IPS-18c (cell line): Measurements from ENCODE around the gene PHACTR1.
"Not testable (repeated sequence)": the region's sequence is repeated elsewhere in the genome, so short reads cannot be mapped to it uniquely, and the experiment has no call there.

ENCODE experiments used
- H3K4me3 ChIP-seq: 2 replicates; pipeline ENCODE4 v1.7.0; 2013; ENCODE audit warnings: low read depth, mild to moderate bottlenecking, low read length, moderate library complexity; ENCODE audit not compliant: insufficient read depth
- H3K9me3 ChIP-seq: one replicate; pipeline ENCODE4 v1.6.1; 2013; ENCODE audit warnings: mild to moderate bottlenecking, low read length, moderate library complexity; ENCODE audit not compliant: control insufficient read depth, insufficient read depth

Gene PHACTR1

DNA sequence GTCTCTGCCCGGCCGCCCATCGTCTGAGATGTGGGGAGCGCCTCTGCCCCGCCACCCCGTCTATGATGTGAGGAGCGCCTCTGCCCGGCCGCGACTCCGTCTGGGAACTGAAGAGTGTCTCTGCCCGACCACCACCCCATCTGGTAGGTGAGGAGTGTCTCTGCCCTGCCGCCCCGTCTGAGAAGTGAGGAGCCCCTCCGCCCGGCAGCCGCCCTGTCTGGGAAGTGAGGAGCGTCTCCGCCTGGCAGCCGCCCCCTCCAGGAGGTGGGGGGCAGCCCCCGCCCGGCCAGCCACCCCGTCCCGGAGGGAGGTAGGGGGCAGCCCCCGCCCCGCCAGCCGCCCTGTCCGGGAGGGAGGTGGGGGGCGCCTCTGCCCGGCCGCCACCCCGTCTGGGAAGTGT lies 417.3 kb downstream of the PHACTR1 start:
- not testable (repeated sequence) for H3K4me3 ChIP-seq, H3K9me3 ChIP-seq

DNA sequence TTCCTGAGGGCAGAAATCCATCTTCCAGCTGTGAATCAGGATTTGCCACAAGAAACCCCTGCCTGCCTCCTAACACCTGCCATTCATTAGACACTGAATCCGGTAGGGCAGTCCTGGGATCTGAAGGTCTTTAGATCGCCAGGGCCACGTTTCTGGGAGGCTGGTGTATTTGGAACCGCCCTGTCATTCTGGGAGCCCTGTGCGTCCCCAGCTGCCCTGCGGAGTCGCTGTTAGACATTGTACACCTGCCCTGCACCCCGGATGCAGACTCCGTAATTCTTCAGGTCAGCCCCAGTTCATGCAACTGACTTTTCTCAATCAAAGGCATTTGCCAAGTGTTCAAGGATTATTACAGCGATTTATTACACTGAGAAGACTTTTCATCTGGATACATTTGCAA lies 418.6 kb downstream of the PHACTR1 start:
- Histone ChIP-seq H3K4me3 (no peak overlapping the region), H3K9me3 (no peaks in the 10 kb centered on the region)

DNA sequence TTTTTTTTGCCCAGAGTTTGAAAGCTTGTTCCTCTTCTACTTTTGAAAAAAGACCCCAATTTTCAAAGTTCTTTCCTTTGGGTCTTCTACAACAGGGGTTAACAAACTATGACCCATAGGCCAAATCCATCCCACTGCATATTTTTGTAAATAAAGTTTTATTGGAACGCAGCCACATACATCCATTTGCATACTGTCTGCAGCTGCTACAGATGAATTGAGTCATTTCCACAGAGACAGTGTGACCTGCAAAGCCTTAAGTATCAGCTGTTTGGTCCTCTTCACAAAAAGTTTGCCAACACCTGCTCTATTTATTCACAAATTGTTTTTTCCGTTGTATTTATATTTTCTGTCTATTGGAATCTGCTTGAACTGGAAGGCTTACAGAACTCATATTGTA lies 422.6 kb downstream of the PHACTR1 start:
- no peaks in the 10 kb centered on the region for H3K9me3 ChIP-seq
- H3K4me3 ChIP-seq, result no peak overlapping the region

DNA sequence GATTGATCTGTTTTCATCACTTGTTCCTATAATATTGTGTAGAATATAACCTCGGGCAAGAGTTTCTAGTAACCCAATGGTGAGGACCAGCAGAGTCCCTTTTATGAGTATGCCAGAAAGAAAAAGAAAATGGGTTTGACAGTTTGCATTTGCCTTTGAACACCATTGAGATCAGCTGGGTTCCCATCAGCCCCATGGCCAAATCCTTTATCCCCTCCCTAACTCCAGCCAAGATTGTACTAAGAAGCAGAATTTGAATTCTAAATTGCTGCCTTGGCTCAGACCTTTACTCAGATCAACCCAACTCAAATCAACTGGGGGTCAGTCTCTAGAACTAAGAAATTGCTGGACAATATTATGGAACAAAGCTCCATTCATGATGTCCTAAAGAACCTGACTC lies 424.4 kb downstream of the PHACTR1 start:
- H3K4me3 ChIP-seq, result no peak overlapping the region

DNA sequence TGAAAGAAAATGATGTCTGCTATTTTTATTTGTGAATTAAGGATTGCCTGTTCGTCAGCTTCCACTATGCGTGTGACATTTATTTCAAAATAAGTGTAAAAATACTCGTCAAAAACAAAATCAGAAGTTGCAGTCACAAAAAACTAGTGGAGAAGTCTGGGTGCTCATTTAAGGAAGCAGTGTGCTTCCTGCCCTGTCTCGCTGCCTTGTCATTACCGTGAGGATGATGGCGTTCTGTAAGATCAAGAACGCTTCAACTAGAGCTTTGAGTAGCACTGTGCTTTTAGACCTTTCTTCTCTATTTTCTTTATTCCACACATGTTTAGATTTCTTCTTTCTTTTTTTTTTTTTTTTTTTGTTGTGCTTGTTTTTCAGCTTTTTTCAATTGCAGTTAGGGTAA lies 424.8 kb downstream of the PHACTR1 start:
- Histone ChIP-seq H3K4me3 (no peak overlapping the region), H3K9me3 (no peaks in the 10 kb centered on the region)

More for the DNA sequence above, 424.4 kb downstream of the PHACTR1 start:
- H3K9me3 ChIP-seq, result no peaks in the 10 kb centered on the region

DNA sequence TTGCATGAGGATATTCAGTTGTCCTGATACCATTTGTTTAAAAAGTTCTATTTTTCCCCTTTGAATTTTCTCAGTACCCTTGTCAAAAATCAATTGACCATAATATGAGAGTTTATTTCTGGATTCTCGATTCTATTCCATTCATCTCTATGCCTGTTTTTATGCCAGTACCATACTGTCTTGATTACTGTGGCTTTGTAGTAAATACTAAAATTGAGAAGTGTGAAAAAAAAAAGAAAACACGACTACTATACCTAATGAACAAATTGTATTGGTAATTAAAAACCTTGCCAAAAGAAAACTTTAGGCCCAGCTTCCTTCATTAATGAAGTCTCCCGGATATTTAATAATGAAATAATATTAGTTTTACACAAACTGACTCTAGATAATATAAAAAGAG lies 426.0 kb downstream of the PHACTR1 start:
- no peak overlapping the region for H3K4me3 ChIP-seq
- H3K9me3 ChIP-seq, result no peaks in the 10 kb centered on the region

DNA sequence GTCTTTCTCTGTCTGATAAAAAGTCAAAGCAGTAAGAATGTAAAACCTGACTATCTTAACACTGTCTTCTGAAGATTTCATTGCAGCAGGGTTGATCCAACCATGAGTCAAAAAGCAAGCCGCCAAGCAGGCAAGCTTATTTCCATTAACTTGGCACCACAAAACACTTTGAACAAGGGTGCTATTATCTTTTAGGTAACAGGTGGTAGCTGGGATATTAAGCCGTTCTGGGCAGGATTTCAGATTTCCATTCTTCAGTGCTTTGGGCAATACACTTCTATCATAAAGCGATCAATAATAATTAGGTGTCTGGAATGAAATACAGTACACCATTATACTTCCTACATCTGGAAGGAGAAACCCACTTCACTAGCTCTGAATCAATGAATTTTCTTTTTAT lies 429.9 kb downstream of the PHACTR1 start:
- Histone ChIP-seq H3K4me3 (no peak overlapping the region), H3K9me3 (no peaks in the 10 kb centered on the region)

DNA sequence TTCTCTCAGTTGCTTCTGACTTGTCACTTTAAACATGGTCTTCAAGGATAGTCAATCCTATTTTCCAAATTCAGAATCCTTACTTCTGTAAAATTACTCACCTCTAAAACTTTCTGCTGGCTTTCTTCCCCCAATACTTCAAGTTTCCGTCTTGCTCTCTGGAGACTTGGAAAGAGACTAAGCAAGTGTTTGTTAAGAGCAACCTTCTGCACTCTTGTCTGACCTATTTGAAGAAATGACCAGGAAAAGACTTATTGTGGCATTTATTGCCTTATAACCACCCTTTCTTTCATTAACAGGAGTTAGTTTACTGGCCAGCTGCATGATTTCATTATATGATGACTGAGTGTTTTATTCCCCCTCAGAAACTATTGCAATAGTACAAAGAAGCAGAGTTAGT lies 430.8 kb downstream of the PHACTR1 start:
- Histone ChIP-seq H3K4me3 (no peak overlapping the region), H3K9me3 (no peaks in the 10 kb centered on the region)

DNA sequence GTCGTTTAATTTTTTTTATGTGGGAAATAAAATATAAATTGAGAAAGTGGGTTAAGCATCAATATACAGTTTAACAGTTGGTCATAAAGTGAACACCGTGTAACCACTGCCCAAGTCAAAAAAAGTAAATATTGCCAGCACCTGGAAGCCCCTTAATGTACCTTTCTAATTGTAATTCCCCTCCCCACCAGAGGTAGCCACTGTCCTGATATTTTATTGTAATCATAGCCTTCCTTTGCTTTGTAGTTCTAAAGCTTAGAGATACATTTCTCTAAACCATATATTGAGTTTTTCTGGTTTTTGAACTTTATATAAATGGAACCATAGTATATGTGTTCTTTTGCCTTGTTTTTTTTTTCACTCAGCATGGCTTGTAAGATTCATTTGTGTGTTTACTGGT lies 431.2 kb downstream of the PHACTR1 start:
- Histone ChIP-seq H3K4me3 (no peak overlapping the region), H3K9me3 (no peaks in the 10 kb centered on the region)

DNA sequence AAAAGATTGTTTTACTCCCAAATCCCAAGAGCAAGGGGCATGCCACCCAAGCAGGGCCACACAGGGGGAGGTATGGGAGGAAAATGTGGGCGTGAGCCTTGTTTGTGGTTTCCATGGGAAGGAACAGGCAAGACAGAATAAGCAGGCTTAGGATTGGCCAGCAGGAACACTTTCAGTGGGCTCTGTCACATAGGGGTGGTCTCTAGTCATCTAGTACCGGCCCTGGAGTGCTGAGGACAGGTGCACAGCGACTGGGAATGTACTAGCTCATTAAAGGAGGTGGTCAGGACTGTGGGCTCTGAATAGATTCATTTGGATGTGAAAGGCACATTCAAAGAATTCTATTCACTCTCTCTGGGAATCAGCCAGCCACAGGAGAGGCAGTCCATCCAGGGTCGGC lies 436.2 kb downstream of the PHACTR1 start:
- no peaks in the 10 kb centered on the region for H3K9me3 ChIP-seq
- H3K4me3 ChIP-seq, result no peak overlapping the region

DNA sequence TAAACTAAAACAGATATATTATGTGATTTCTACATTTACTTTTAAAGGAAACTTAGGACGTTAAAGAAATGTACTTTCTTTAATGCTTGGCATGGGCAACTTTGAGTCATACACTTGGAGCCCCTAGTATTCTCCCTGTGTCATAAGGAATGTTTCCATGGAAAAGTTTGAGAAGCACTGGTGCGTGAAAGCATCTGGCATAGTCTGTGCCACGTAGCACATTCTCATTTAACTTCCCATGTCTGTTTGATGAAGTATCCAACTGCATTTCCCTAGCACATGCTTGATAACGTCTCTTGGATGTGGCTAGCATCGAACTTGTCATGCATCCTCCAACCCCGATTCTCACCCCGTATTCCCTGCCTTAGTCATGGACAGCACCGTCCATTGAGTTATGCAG lies 439.8 kb downstream of the PHACTR1 start:
- Histone ChIP-seq H3K4me3 (no peak overlapping the region), H3K9me3 (no peaks in the 10 kb centered on the region)

DNA sequence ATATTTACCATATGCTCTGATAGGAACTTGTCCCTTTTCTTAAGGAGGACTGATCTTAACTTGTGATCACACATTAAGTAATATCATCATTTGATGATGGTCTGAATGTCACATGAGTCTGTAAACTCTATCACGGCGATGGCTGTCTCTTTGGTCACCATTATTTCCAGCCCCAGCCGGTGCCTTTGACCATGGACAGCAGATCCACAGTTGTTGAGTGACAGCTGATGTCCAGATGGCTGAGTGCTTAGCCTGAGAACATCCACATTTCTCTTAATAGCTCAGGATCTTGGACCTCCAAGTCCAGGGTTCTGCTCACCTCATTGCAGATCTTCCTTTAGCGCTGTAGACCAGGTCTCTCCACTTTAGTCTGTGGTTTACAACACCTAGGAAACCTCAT lies 440.7 kb downstream of the PHACTR1 start:
- H3K9me3 ChIP-seq, result no peaks in the 10 kb centered on the region

DNA sequence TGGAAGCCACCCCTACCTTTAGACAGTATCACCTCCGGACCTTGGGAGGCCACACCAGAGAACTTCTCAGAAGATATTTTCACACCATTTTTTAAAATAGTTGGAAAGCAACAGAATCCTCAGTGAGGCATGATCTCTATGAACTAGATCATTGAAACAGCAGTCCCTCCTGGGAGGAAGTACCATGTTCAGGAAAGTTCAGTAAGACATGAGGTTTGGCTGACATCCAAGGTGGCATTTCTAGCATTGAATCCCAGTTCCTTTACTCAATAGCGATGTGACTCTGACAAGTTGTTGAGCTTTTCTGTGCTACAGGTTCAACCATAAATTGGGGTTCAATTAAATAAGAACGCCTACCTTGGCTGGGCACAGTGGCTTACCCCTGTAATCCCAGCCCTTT lies 442.7 kb downstream of the PHACTR1 start:
- no peaks in the 10 kb centered on the region for H3K9me3 ChIP-seq
- no peak overlapping the region for H3K4me3 ChIP-seq

More for the DNA sequence above, 440.7 kb downstream of the PHACTR1 start:
- no peak overlapping the region for H3K4me3 ChIP-seq

DNA sequence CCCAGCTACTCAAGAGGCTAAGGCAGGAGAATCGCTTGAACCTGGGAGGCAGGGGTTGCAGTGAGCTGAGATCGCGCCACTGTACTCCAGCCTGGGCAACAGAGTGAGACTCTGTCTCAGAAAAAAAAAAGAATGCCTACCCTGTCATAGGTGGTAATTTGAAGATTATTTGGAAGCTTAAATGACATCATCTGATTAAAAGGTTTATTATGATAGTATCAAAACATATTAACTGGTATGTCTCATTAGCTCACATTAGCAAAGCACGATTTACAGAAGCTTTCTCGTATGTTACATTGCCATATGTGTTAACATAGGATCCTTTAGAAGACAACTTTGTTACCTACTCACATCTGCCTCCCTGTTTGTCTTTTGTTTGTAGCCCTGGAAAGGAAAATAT lies 443.3 kb downstream of the PHACTR1 start:
- H3K4me3 ChIP-seq, H3K9me3 ChIP-seq: not testable (repeated sequence)

DNA sequence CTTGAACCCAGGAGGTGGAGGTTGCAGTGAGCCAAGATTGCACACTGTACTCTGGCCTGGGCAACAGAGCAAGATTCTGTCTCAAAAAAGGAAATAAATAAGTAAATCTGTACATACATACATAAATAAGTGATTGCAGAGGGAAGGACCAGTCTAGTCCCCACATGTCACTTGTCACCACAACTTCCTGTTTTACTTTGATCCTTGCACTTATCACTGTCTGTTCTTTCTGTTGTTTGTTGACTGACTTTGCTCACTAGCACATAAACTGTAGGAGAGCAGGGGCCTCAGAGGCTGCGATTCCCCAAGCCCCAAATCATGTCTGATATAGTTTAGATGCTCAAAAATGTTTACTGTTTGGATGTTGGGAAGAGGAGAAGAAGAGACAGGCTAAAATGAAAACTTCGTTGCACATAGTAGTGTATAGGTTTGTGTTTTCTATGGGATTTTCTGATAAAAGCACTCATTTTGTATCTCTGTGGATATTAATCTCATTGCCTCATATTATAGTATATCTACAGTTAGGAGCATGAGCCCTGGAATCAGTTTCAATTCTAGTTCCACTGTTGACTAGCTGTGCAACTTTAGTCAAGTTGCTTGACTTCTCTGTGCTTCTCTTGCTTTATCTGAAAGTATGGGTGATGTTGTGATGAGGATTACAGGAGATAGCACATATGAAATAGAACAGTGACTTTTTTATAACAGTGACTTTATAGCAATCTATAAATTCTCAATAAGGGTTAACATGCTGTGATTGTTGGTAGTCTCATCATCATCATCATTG lies 446.8 kb downstream of the PHACTR1 start:
- no peak overlapping the region for H3K4me3 ChIP-seq
- no peaks in the 10 kb centered on the region for H3K9me3 ChIP-seq

DNA sequence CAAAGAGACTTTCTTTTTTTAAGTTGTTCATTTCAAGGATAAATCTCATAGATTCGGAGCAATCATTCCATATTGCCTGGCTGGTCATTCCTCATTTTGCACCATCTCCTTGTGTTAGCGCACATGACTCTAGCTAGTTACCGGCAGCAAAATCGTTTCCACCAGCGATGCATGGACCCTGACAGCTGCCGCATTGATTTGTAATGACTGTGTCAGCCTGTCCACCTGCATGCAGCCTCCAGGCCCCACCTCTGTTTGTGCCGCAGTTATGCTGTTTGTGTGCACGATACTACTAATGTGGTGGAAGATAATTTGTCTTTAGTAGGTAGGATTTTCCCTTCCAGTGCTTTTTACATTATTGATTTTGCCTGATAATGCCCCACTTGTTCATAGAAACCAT lies 447.7 kb downstream of the PHACTR1 start:
- H3K9me3 ChIP-seq, result no peaks in the 10 kb centered on the region
- no peak overlapping the region for H3K4me3 ChIP-seq

DNA sequence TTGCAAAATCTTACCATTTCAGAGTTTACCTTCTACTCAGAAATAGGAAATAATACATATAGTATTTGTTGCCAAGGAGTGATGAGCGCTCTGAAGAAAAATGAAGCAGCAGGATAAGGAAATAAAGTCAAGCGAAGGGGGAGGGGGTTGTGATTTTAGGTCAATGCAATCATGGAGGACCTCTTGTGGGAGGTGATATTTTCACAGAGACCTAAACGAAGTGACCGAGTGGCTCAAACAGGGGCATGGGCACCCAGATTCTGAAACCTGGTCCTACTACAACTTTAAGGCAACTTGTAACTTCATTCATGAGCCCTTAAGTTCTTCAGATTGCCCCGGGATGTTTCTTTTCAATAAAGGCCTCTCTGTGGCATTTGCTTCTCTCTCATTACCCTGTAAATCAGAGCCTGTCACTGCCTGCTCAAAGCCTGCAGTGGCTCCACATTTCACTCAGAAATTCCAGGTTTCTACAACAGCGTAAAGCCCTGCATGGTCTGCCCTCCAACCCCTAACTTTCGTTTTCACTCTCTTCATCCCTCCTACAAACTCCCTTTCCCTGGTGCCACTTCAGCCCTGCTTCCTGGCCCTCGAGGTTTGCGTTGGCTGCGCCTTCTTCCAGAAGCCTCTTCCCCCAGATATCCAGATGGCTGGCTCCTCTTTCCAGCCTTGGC lies 449.1 kb downstream of the PHACTR1 start:
- H3K4me3 ChIP-seq, result no peak overlapping the region
- no peaks in the 10 kb centered on the region for H3K9me3 ChIP-seq

DNA sequence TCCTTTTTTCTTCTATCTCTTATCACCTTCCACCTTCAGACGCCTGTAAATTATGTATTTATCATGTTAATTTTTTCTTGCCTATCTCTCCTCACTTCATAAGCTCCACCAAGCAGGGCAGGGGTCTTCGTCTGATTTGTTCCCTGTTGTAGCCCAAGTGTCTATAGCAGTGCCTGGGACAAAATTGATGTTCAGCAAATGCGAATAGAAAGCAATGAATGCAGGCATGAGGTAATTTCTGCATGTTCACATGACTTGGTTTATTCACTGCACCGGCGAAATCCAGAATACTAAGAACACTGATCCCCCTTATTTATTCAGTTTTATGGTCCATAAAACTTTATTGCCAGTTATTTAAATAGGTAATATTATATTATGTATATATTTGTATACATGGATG lies 449.7 kb downstream of the PHACTR1 start:
- Histone ChIP-seq H3K4me3 (no peak overlapping the region), H3K9me3 (no peaks in the 10 kb centered on the region)

DNA sequence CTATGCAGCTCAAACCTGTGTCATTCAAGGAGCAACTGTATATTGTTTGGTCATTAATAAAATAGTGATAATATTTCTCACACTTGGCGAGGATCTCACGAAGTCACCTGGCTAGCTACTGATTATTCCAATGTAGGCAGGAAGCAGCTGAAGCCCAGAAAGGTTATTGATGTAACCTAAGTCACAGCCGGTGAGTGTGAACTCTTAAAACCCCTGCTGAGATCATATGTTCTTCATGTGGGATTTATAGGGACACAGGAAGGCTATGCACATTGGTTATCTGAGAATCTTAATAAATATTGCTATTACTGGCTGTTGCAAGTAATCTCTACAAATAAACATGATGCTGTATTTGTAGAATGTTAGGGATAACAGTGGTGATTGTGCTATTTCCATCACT lies 450.3 kb downstream of the PHACTR1 start:
- no peak overlapping the region for H3K4me3 ChIP-seq

More for the DNA sequence above, 450.3 kb downstream of the PHACTR1 start:
- no peaks in the 10 kb centered on the region for H3K9me3 ChIP-seq
